Esophagus muscularis mucosa (tissue), 3 donors: Measurements from ENCODE around the gene THOC6.

Experiments
- POLR2A ChIP-seq: fragments of 450-650 bp; IDR thresholded peaks from one replicate; pipeline ENCODE4 v1.6.1; 2017; ENCODE audit warnings: antibody characterized with exemption, moderate library complexity, mild to moderate bottlenecking, low read depth
- TF ChIP-seq, protein P1 (sequence below), 3 experiments: fragments of 200-600 bp in 2 of 3; fragments of 450-650 bp in 1 of 3; sonication (generic) in 2 of 3; IDR thresholded peaks; one replicate each; pipeline ENCODE4 v1.5.1; 2017 to 2019; ENCODE audit warnings: antibody characterized with exemption in 3 of 3, mild to moderate bottlenecking in 2 of 3, moderate library complexity in 1 of 3

DNA sequence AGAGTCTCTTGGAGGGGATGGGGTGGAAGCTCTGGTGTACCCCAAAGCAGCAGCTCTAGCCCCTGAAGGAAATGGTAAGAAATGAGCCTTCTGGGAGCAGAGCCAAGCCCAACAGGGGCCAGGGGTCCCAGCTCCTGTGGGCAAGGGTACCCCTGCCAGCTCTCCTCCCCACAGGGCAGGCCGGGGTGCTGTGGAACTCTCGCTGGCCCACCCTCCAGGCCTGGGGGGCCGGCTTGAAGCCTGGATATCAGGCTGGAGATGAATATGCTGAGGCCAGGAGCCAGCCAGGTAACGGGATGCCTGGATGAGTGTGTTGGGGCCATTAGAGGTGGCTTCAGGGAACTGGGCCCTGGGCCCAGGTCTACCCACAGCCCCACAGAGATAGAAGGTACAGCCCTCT lies 23.3 kb upstream of the THOC6 start:
- TF ChIP-seq, protein P1, sequence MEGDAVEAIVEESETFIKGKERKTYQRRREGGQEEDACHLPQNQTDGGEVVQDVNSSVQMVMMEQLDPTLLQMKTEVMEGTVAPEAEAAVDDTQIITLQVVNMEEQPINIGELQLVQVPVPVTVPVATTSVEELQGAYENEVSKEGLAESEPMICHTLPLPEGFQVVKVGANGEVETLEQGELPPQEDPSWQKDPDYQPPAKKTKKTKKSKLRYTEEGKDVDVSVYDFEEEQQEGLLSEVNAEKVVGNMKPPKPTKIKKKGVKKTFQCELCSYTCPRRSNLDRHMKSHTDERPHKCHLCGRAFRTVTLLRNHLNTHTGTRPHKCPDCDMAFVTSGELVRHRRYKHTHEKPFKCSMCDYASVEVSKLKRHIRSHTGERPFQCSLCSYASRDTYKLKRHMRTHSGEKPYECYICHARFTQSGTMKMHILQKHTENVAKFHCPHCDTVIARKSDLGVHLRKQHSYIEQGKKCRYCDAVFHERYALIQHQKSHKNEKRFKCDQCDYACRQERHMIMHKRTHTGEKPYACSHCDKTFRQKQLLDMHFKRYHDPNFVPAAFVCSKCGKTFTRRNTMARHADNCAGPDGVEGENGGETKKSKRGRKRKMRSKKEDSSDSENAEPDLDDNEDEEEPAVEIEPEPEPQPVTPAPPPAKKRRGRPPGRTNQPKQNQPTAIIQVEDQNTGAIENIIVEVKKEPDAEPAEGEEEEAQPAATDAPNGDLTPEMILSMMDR (IDR thresholded peaks at IDR 0.05), result no peak
- no peak for TF ChIP-seq POLR2A
